A673 (cell line): ENCODE data around the gene PNMA3. TPM values are rescaled to one million over a fixed set of nuclear protein-coding genes. Genes with fewer than 3 reads are reported as not detected.

Experiments used
- BruUV-seq: library from RNA; stranded (reverse); fragments of 400-500 nt; replicated peaks from 2 replicates; lab custom pipeline; 2021; lab: Mats Ljungman, UMichigan
- CTCF ChIA-PET: fragments of 300-600 bp; sonication (Branson Sonifier 250); formaldehyde crosslinking; loops from one replicate; lab custom pipeline; 2022; ENCODE audit warnings: antibody characterized with exemption; lab: Charles Lee
- POLR2A ChIA-PET: fragments of 300-600 bp; sonication (Branson Sonifier 250); formaldehyde crosslinking; loops from one replicate; lab custom pipeline; 2022; ENCODE audit warnings: antibody characterized with exemption; ENCODE audit not compliant: low non-redundant PET; lab: Charles Lee
- DNase-seq: peaks from one replicate; pipeline ENCODE4 v3.0.0-alpha.2; 2015; ENCODE audit warnings: low spot score
- H3K27ac ChIP-seq: fragments of 200-600 bp; sonication (generic); 2 replicates; pipeline ENCODE4 v1.5.1; 2016; ENCODE audit warnings: mixed run types, low read depth, mild to moderate bottlenecking, mixed read lengths, antibody characterized with exemption, low read length; ENCODE audit not compliant: poor library complexity, severe bottlenecking
- H3K27me3 ChIP-seq: fragments of 200-600 bp; sonication (generic); replicated peaks from 2 replicates; pipeline ENCODE4 v1.6.1; 2017; ENCODE audit warnings: mixed run types, low read depth, mild to moderate bottlenecking, mixed read lengths, antibody characterized with exemption, low read length; ENCODE audit not compliant: insufficient read depth, poor library complexity
- H3K36me3 ChIP-seq: fragments of 200-600 bp; sonication (generic); 2 replicates; pipeline ENCODE4 v1.6.1; 2016; ENCODE audit warnings: mixed run types, mild to moderate bottlenecking, mixed read lengths, antibody characterized with exemption, low read length; ENCODE audit not compliant: insufficient read depth, poor library complexity, severe bottlenecking
- H3K4me1 ChIP-seq: fragments of 200-600 bp; sonication (generic); 2 replicates; pipeline ENCODE4 v1.6.1; 2017; ENCODE audit warnings: mixed run types, mild to moderate bottlenecking, mixed read lengths, antibody characterized with exemption, low read length; ENCODE audit not compliant: insufficient read depth, poor library complexity, severe bottlenecking
- H3K4me3 ChIP-seq: fragments of 200-600 bp; sonication (generic); 2 replicates; pipeline ENCODE4 v1.5.1; 2016; ENCODE audit warnings: low read depth, mixed run types, mild to moderate bottlenecking, mixed read lengths, low read length; ENCODE audit not compliant: poor library complexity, severe bottlenecking
- H3K9me3 ChIP-seq: fragments of 200-600 bp; sonication (generic); 2 replicates; pipeline ENCODE4 v1.6.1; 2016; ENCODE audit warnings: mixed run types, low read depth, mild to moderate bottlenecking, mixed read lengths, antibody characterized with exemption, low read length; ENCODE audit not compliant: poor library complexity, severe bottlenecking
- CTCF ChIP-seq: fragments of 300-800, 200-600 bp; sonication (generic); conservative IDR thresholded peaks from 2 replicates; pipeline ENCODE4 v1.5.1; 2017; ENCODE audit warnings: low read depth, mild to moderate bottlenecking, antibody characterized with exemption, low read length, moderate library complexity, mixed read lengths
- EZH2 ChIP-seq: fragments of 200-600 bp; sonication (generic); IDR thresholded peaks from 2 replicates; pipeline ENCODE4 v1.6.1; 2017; ENCODE audit warnings: borderline replicate concordance, low read depth, mild to moderate bottlenecking, mixed read lengths, antibody characterized with exemption, low read length; ENCODE audit not compliant: poor library complexity, severe bottlenecking
- intact Hi-C: fragments of 100-400 bp; cut with micrococcal nuclease; formaldehyde crosslinking; loops from one replicate; pipeline ENCODE4 v1.10.0; 2022; ENCODE audit not compliant: unreplicated experiment
- total RNA-seq: library from RNA; stranded (reverse); gene quantifications from 2 replicates; pipeline ENCODE4 v1.2.3, GENCODE V29; 2021

PNMA3 gene
- total RNA-seq, 1 experiment from 2014 or later: 0.90 TPM

- intact Hi-C loops: no loop called here
- TF ChIP-seq EZH2 (no peak), CTCF (no peak)
- Histone ChIP-seq H3K4me3 (no peak overlapping the region), H3K27ac (no peak overlapping the region), H3K4me1 (no peaks in the 10 kb centered on the region), H3K36me3 (no peaks in the 10 kb centered on the region), H3K27me3 (no peaks in the 10 kb centered on the region), H3K9me3 (no peaks in the 10 kb centered on the region)
- ChIA-PET CTCF (interaction anchor here (1.4 kb wide), 1 partner anchor 87 kb away, joined by 3 read pairs; no protein-coding TSS in a partner anchor), POLR2A (no interaction called here)
- DNase-seq: no peak
- BruUV-seq: no TSS peak
Observed at GRCh38 chrX:153029162-153029561, 27.1 kb upstream of the PNMA3 start.

- intact Hi-C loops: loop anchor here (10.0 kb wide), 3 partner anchors 405 to 635 kb away; no protein-coding TSS in a partner anchor
- no peak for DNase-seq
- Histone ChIP-seq H3K36me3 (no peaks in the 10 kb centered on the region), H3K4me3 (no peak overlapping the region), H3K4me1 (no peaks in the 10 kb centered on the region), H3K9me3 (no peaks in the 10 kb centered on the region), H3K27ac (no peak overlapping the region), H3K27me3 (no peaks in the 10 kb centered on the region)
- no TSS peak for BruUV-seq
- ChIA-PET POLR2A (no interaction called here), CTCF (interaction anchor here (1.4 kb wide), 1 partner anchor 88 kb away, joined by 3 read pairs; no protein-coding TSS in a partner anchor)
- no peak for TF ChIP-seq CTCF
- TF ChIP-seq EZH2: no peak
Observed at GRCh38 chrX:153029875-153030274, 26.4 kb upstream of the PNMA3 start.

- no peak for DNase-seq
- BruUV-seq: no TSS peak
- CTCF ChIA-PET: interaction anchor here (1.7 kb wide), 1 partner anchor 89 kb away, joined by 4 read pairs; no protein-coding TSS in a partner anchor
Observed at GRCh38 chrX:153030801-153031200, 25.5 kb upstream of the PNMA3 start.

More at GRCh38 chrX:153030801-153031200, 25.5 kb upstream of the PNMA3 start:
- POLR2A ChIA-PET: no interaction called here
- TF ChIP-seq EZH2: no peak
- TF ChIP-seq CTCF: no peak
- H3K4me3 ChIP-seq: no peak overlapping the region
- no peaks in the 10 kb centered on the region for H3K4me1 ChIP-seq
- H3K27me3 ChIP-seq: no peaks in the 10 kb centered on the region
- intact Hi-C loops: loop anchor here (10.0 kb wide), 3 partner anchors 404 to 634 kb away; no protein-coding TSS in a partner anchor
- H3K36me3 ChIP-seq: no peaks in the 10 kb centered on the region
- H3K27ac ChIP-seq: no peak overlapping the region
- no peaks in the 10 kb centered on the region for H3K9me3 ChIP-seq
